ENCODE data around the gene SSUH2. TPM values are rescaled to one million over a fixed set of nuclear protein-coding genes. Genes with fewer than 3 reads are reported as not detected.

SSUH2 gene
- total and polyA plus RNA-seq, 3 donors from 2014 or later: 9.8 to 28.9 (median 15.0) TPM

GRCh38 chr3:8629151-8630021 lies 15.2 kb downstream of the SSUH2 start:
- Histone ChIP-seq H3K9me3 (no peaks in the 10 kb centered on the region), H3K36me3 (ENCODE audit: low read depth, missing control alignments) (no peaks in the 10 kb centered on the region), H3K4me3 (no peak overlapping the region), H3K4me1 (no peaks in the 10 kb centered on the region), H3K27me3 (no peaks in the 10 kb centered on the region), H3K27ac (no peak overlapping the region)
- no peak for TF ChIP-seq CTCF (IDR thresholded peaks at IDR 0.05)
- no peak for TF ChIP-seq POLR2A (IDR thresholded peaks at IDR 0.05)
- intact Hi-C loops (cut with DNase I; ENCODE audit: low total_unique reads): loop anchor here (10.0 kb wide), 1 partner anchor 185 kb away; no protein-coding TSS in a partner anchor
- DNase-seq: no peak
- 82 to 87% methylated on average over 16 of the region's 16 CpGs for WGBS, 2 donors

GRCh38 chr3:8627949-8628348 lies 16.6 kb downstream of the SSUH2 start:
- no peak overlapping the region for H3K27ac ChIP-seq
- no peak overlapping the region for H3K4me3 ChIP-seq
- DNase-seq: no peak
- no peaks in the 10 kb centered on the region for H3K27me3 ChIP-seq
- 98 to 100% methylated on average over 5 of the region's 5 CpGs for WGBS, 2 donors
- H3K9me3 ChIP-seq: no peaks in the 10 kb centered on the region
- H3K36me3 ChIP-seq (ENCODE audit: low read depth, missing control alignments): no peaks in the 10 kb centered on the region
- intact Hi-C loops (cut with DNase I; ENCODE audit: low total_unique reads): loop anchor here (10.0 kb wide), 1 partner anchor 183 kb away; no protein-coding TSS in a partner anchor
- peaks cover under 1% of the 10 kb centered on the region for H3K4me1 ChIP-seq
- TF ChIP-seq POLR2A (IDR thresholded peaks at IDR 0.05): no peak
- no peak for TF ChIP-seq CTCF (IDR thresholded peaks at IDR 0.05)

- Histone ChIP-seq H3K36me3 (ENCODE audit: low read depth, missing control alignments) (no peaks in the 10 kb centered on the region), H3K4me3 (no peak overlapping the region), H3K9me3 (no peaks in the 10 kb centered on the region), H3K4me1 (peaks cover 5% of the 10 kb centered on the region), H3K27me3 (no peaks in the 10 kb centered on the region), H3K27ac (no peak overlapping the region)
- WGBS, 2 donors: 88 to 94% methylated on average over 19 of the region's 19 CpGs
- TF ChIP-seq CTCF (IDR thresholded peaks at IDR 0.05): no peak
- intact Hi-C loops (cut with DNase I; ENCODE audit: low total_unique reads): loop anchor here (10.0 kb wide), 1 partner anchor 183 kb away; no protein-coding TSS in a partner anchor
- DNase-seq: no peak
These were observed 17.2 kb downstream of the SSUH2 start for GRCh38 chr3:8627201-8627940.

- Histone ChIP-seq H3K9me3 (no peaks in the 10 kb centered on the region), H3K4me1 (peaks cover 5% of the 10 kb centered on the region), H3K27me3 (no peaks in the 10 kb centered on the region), H3K4me3 (no peak overlapping the region), H3K27ac (no peak overlapping the region), H3K36me3 (ENCODE audit: low read depth, missing control alignments) (no peaks in the 10 kb centered on the region)
- intact Hi-C loops (cut with DNase I; ENCODE audit: low total_unique reads): loop anchor here (10.0 kb wide), 1 partner anchor 181 kb away; no protein-coding TSS in a partner anchor
- peak; percentile 79 for DNase-seq
- TF ChIP-seq POLR2A (IDR thresholded peaks at IDR 0.05) (no peak), CTCF (IDR thresholded peaks at IDR 0.05) (no peak)
- 55 to 95% methylated on average over 3 of the region's 3 CpGs for WGBS, 2 donors
These were observed 18.6 kb downstream of the SSUH2 start for GRCh38 chr3:8625991-8626390.

Measured in testis (tissue), 3 donors.